ENCODE results near the gene CDC16.

DNA sequence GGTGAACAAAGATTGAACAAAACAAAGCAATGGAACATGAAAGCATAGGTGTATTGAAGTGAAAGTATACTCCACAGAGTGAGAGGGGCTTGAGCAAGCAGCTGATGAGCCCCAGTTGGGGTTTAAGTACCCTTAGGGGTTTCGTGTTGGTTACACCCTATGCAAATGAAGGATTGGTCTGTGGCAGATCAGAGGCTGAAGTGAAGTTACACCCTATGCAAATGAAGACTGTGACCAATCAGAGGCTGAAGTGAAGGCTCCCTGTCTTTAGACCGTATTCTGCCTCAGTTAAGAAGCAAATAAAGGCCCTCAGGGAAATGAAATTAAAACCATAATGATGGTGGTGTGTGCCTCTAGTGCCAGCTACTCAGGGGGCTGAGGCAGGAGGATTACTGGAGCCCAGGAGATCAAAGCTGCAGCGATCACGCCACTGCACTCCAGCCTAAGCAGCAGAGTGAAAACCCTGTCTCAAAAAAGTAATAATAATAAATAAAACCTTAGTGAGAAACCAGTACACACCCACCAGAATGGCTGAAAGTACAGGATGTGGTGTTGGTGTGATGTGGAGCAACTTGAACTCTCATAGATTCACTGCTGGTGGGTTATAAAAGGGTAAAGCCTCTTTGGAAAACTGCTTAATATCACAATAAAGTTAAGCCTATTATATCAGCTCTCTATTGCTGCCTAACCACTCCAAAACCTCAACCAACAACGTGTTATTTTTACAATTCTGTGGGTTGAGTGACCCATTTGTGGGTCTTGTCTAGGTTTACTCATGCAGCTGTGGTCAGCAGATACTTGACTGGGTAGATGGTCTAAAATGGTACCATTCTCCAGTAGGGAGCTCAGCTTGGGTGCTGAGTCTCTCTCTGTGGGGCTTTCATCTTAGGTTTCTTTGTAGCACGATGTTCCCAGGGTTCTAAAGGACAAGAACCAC is 33.9 kb downstream of the CDC16 start:
- TF ChIP-seq, protein P1, sequence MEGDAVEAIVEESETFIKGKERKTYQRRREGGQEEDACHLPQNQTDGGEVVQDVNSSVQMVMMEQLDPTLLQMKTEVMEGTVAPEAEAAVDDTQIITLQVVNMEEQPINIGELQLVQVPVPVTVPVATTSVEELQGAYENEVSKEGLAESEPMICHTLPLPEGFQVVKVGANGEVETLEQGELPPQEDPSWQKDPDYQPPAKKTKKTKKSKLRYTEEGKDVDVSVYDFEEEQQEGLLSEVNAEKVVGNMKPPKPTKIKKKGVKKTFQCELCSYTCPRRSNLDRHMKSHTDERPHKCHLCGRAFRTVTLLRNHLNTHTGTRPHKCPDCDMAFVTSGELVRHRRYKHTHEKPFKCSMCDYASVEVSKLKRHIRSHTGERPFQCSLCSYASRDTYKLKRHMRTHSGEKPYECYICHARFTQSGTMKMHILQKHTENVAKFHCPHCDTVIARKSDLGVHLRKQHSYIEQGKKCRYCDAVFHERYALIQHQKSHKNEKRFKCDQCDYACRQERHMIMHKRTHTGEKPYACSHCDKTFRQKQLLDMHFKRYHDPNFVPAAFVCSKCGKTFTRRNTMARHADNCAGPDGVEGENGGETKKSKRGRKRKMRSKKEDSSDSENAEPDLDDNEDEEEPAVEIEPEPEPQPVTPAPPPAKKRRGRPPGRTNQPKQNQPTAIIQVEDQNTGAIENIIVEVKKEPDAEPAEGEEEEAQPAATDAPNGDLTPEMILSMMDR (conservative IDR thresholded peaks at IDR 0.05; ENCODE audit: low read length) = no peak
- TF ChIP-seq EZH2phosphoT487 (IDR thresholded peaks at IDR 0.05; ENCODE audit: borderline replicate concordance) = no peak

All from Loucy (cell line).